ENCODE measurements around the gene SLCO2A1. TPM values are rescaled to one million over a fixed set of nuclear protein-coding genes. Genes with fewer than 3 reads are reported as not detected.
A peak's percentile ranks its signal among the peaks of the same experiment; 100 is the strongest.

The SLCO2A1 gene
- total RNA-seq, 1 donor = under 0.01 TPM

GRCh38 chr3:134040066-134040465 is 10.3 kb upstream of the SLCO2A1 start:
- DNase-seq (ENCODE audit: low read depth) = no peak
- TF ChIP-seq CTCF (IDR thresholded peaks at IDR 0.05; ENCODE audit: insufficient read depth, low read length) = no peak
- no peak overlapping the region for H3K4me3 ChIP-seq (ENCODE audit: low read depth, low read length)

- no peak overlapping the region for H3K4me3 ChIP-seq (ENCODE audit: low read depth, low read length)
- no peak for DNase-seq (ENCODE audit: low read depth)
- TF ChIP-seq CTCF (IDR thresholded peaks at IDR 0.05; ENCODE audit: insufficient read depth, low read length) = peak; percentile 11
These were observed 9.6 kb upstream of the SLCO2A1 start for GRCh38 chr3:134039161-134039862.

GRCh38 chr3:134038716-134039115 is 9.0 kb upstream of the SLCO2A1 start:
- no peak for TF ChIP-seq CTCF (IDR thresholded peaks at IDR 0.05; ENCODE audit: insufficient read depth, low read length)
- no peak overlapping the region for H3K4me3 ChIP-seq (ENCODE audit: low read depth, low read length)
- no peak for DNase-seq (ENCODE audit: low read depth)

GRCh38 chr3:134038071-134038491 is 8.4 kb upstream of the SLCO2A1 start:
- DNase-seq (ENCODE audit: low read depth) = no peak
- H3K4me3 ChIP-seq (ENCODE audit: low read depth, low read length) = no peak overlapping the region
- no peak for TF ChIP-seq CTCF (IDR thresholded peaks at IDR 0.05; ENCODE audit: insufficient read depth, low read length)

- no peak for DNase-seq (ENCODE audit: low read depth)
- no peak overlapping the region for H3K4me3 ChIP-seq (ENCODE audit: low read depth, low read length)
- TF ChIP-seq CTCF (IDR thresholded peaks at IDR 0.05; ENCODE audit: insufficient read depth, low read length) = no peak
These were observed 7.4 kb upstream of the SLCO2A1 start for GRCh38 chr3:134037168-134037567.

- no peak for DNase-seq (ENCODE audit: low read depth)
- no peak for TF ChIP-seq CTCF (IDR thresholded peaks at IDR 0.05; ENCODE audit: insufficient read depth, low read length)
- H3K4me3 ChIP-seq (ENCODE audit: low read depth, low read length) = no peak overlapping the region
These were observed 6.6 kb upstream of the SLCO2A1 start for GRCh38 chr3:134036291-134036690.

GRCh38 chr3:134035836-134036235 is 6.1 kb upstream of the SLCO2A1 start:
- TF ChIP-seq CTCF (IDR thresholded peaks at IDR 0.05; ENCODE audit: insufficient read depth, low read length) = no peak
- H3K4me3 ChIP-seq (ENCODE audit: low read depth, low read length) = no peak overlapping the region
- no peak for DNase-seq (ENCODE audit: low read depth)
